NT2/D1 (cell line): ENCODE data around the gene RPLP1.

Experiments used
- SUZ12 ChIP-seq: IDR thresholded peaks from 2 replicates; pipeline ENCODE4 v1.6.1; 2011; ENCODE audit not compliant: insufficient read length, insufficient read depth; ENCODE audit errors: extremely low read depth
- YY1 ChIP-seq: IDR thresholded peaks from 2 replicates; pipeline ENCODE4 v1.6.1; 2011; ENCODE audit not compliant: insufficient read length, insufficient read depth
- ZNF274 ChIP-seq: IDR thresholded peaks from 2 replicates; pipeline ENCODE4 v1.6.1; 2011; ENCODE audit warnings: mild to moderate bottlenecking, low read depth, low read length

- no peak for TF ChIP-seq ZNF274
- TF ChIP-seq YY1 = no peak
- TF ChIP-seq SUZ12 = no peak
These were observed 47.5 kb upstream of the RPLP1 start for GRCh38 chr15:69405110-69405509.
